Measurements from ENCODE around the gene CDRT15.
"Not testable (repeated sequence)": the region's sequence is repeated elsewhere in the genome, so short reads cannot be mapped to it uniquely, and the experiment has no call there.

Gene CDRT15

DNA sequence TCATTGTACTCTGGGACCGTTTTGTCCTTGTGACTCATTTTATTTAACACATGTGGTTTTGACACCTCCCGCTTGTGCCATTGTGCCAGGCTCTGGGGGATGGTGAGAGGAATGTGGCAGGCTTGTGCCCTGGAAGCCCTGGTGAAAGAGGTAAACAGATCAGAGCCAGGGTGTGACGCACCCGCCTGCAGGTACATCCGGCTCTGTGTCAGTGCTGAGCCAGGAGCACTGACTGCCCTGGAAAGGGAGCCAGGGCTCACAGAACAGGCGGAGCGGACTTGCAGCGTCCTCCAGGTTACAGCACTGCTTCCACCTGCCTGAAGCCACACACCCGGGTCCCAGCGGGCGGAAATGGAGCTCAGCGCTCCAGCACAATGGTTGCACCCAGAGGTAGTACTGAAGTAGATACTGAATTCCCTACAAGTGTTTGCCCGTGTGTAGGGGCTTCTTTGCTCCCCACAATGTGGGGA, 30.6 kb downstream of the CDRT15 start:
- FAIRE-seq: no peak

DNA sequence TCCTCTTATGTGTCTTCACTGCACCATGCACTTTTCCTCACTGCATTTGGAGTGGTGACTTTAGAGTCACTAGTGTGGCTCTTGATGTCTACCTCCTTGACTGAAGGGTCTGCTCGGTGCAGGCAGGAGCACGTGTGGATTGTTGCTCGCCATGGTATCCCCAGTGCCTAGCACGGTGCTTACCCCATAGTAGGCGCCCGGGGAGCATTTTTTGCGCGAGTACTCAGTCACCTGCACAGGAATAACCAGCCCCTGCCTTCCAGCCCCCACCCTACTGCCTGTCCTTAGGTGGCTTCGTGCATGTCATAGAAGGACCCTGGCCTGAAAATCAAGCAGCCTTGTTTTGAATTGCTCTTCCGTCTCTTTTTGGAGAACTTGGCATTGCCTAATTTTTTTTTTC, 31.3 kb downstream of the CDRT15 start:
- no peak for FAIRE-seq

DNA sequence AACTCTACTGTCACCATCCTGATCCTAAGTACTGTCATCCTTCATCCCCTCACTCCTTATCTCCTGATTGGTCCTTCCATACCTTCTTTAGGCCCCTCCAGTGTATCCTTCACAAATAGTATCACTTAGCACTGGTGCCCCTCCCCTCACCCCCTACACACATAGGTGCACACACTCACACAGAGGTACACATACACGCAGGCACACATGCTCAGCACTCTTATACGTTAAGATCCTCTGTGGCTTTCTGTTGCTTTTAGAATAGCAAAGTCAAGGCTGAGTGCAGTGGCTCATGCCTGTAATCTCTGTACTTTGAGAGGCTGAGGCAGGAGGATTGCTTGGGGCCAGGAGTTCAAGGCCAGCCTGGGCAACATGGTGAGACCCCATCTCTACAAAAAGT, 32.1 kb downstream of the CDRT15 start:
- no peak for FAIRE-seq

DNA sequence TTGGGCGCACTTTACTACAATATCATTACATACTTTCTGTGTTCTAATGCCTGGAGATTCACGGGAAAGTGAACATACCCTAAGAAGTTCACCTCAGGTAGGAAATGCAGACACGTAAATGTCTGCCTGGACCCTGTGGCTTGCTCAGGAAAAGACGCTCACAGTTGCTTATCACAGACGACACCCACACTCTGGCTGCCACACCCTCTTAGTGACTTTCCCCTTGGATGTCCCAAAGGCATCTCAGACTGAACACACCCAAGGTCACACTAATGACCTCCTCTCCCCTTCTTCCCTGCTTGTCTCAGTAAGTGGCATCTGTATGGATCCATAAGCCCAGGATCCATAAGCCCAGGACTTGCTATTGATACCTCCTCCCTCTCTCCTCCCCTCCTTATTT, 32.6 kb downstream of the CDRT15 start:
- no peak for FAIRE-seq

DNA sequence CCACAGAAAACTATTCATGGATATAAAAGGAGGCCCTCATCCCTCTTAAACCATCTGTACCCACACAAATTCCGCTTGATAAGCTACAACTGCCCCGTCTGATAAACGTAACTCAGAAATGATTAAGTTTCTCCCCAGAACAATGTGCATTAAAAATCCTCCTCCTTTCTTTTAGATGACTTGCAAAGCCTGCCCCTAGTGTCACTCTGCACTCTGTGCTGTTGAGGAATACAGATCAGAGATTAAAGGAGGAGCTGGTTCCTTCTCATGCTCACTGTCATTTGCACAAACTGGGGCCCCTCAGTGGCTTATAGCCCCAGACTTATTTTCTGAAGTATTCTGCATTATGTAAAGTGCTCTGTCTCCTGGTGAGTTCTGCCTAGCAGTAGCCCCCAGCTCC, 33.3 kb downstream of the CDRT15 start:
- FAIRE-seq: no peak

DNA sequence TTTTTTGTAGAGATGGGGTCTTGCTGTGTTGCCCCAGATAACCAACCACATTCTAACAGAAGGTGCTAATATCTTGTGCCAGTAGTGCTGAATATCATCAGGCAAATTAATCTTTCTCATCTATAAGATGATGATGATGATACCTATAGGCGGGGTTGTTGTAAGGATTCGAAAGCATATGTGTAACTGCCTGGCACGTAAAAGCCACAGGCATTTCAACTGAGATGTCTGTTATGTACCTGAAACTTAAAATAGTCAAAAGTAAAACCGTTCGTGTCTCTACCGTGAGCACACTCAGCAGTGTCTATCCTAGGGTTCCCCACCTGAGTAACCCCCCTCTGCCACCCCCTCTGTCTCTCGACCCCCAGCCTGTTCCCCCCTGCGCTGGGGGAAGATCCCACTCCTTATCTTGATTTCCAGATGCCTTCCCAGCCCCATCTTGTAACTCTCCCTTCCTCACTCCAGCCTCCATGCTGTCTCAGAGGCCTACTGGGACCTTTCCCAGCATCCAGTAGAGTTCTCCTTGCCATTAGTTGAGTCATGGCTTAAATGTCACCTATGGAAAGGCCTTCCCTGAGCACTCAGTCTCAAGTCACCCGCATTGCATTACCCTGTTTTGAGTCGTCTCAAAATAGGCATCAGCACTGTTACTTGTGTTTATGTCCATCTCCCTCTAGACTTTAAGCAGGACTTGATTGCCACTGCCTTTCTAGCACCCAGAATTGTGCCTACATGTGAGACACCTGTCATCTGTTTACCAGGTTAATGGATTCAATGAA, 34.1 kb downstream of the CDRT15 start:
- no peak for FAIRE-seq

DNA sequence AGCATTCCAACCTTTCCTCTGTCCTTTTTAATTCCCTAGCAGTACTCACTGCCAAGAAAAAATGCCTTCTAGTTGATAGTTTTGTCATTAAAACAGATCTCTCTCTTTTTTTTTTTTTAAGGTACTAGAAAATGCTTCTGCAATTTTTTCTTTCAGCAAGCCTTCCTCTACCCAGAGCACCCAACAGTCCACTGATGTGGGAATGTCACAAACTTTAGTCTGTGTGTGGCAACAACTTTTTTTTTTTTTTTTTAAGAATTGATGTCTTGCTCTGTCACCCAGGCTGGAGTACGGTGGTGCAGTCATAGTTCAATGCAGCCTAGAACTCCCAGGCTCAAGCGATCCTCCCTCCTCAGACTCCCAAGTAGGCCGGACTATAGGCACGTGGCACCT, 34.7 kb downstream of the CDRT15 start:
- FAIRE-seq: no peak

DNA sequence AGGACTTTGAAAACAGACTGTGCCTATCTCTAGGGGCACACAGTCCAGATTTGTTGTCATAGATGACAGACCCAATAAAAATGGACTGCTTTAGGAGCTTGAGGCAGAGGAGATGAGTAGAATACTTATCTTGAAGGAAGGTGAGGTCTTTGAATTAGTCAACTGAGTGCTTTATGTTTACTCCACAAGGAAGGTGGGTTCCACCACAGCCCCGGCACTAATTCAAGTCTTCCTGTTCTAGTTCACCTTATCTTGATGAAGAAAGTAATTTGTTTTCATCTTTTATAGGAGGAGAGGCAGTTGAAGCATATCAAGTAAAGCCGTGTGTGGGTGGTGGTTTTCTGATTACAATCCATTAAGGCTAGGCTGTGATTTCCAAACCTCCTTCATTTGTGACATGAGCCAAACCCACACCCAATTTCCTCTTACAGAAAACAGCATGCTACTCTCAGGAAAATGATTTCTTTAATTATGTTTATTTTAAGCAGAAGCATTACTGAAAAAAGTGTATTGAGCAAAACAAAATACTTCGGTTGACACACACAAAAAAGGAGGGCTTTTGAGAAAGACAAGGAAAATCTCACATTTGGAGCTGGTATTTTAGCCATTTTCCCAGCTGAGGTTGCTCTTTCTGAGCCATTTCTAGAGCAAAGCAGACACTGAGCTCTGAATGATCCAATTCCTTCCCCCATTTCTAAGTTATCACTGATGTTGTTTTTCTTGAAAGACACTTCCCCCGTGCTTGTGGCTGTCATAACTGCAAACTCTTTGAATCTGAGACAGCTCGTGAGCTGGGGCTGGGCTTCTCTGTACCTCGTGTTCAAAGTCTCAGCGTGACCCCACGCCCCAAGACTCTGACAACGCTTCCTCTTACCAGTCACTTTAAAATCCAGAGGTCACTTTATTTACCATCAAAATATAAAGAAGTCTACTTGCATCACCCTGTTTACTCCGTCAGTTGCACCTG, 35.4 kb downstream of the CDRT15 start:
- FAIRE-seq: no peak

DNA sequence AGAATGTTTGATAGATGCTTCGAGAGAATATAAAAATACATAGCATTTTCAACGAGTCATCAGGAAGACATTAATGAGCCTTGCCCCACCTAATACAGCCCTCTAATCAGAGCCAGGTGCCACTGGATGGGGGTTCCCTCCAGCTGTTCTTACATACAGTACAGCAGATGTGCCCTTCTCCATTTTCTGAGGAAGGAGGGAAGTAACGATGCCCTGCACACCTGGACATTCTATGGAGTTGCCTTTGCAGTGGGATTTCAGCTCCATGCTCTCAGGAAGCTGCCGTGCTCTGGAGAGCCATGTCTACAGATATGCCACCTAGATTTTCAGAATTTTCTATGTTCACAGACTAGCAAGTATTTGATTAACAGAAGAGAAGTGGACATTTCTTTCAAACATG, 36.3 kb downstream of the CDRT15 start:
- FAIRE-seq: no peak

DNA sequence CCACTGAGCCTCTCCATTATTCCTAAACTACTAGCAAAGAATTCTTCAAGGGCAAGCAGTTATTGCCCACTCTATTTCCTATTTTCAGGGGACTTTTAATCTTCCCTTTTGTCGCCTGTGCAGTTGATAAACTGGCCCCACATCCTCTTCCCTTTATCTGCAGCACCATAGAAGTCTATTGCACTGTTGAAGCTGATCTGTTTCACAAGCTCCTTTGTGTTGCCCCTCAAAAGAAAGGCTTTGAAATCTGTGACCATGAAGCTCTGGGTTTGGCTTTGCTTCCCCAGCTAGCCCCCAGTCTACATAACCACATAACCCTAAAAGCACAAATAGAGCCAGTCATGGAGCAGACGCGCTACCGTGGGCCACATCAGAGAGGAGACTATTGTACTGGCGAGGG, 37.1 kb downstream of the CDRT15 start:
- FAIRE-seq: no peak

DNA sequence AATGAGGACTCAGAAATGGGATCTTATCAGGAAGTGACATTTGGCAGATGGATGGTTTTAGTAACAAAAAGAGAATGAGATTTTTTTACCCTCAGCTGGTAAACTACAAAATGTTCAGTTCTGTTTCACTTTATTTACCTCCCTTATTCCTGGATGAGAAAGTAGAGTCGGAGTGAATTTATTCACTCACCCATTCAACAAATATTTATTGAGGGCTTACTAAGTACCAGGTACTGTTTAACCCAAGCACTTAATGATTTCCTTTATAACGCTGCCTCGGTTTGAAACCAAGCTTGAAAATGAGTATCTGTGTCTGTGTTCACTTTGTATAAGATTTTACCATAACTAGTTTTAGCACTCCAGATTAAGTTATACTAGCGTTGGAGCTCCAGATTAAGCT, 38.1 kb downstream of the CDRT15 start:
- FAIRE-seq: no peak

DNA sequence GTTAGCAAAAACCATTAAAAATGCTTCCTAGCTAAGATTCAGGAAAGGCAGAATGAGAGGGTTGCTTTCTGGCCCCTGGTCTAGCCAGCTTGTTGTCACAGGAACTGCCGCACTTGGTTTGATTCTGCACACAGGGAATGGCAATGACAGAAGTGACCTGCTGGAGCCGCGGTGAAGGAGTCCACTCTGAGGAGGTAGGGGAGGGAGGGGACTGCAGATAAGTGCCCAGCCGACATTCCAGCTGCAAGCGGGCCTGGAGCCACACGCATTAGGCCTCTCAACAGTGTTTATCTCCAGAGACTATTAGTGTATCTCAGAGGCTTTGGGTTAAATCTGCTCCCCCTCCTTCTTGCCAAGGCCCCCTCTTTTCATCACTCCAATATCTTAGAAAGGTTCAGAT, 38.6 kb downstream of the CDRT15 start:
- FAIRE-seq: no peak

DNA sequence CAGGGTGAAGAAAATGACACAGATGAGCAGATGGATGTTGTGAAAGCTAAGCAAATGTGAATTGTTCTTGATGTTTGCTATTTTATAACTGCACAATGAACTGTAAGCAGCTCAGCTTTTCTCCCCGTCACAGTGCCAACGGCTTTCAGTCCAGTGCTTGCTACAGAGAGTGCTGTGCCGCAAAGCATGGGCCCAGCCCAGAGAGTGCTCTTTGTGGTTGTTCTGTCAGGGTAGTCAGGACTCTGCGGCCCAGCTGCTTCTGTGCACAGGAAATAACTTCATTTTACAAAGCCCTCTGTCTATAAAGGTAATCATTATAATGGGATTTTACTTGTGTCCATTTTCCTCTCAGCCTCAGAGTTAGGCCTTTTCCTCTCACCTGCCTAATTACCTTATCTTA, 39.1 kb downstream of the CDRT15 start:
- no peak for FAIRE-seq

DNA sequence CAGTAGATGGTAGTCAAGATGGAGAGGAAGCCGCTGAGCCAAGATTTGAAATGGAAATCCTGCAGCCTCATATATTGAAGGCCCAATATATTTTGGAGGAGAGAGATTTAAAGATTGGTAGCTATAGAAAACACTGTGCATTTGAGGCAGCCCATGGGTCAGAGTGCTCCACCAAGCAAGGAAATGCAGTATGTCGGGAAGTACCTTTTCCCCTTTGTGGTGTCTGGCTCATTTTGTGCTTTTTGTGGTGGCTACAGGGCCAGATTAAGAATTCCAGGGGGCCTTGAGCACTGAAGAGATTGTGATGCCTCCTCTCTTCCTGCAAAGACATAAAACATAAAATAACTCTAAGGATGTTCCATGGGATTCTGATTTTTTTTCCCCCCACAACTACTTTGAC, 39.6 kb downstream of the CDRT15 start:
- no peak for FAIRE-seq

DNA sequence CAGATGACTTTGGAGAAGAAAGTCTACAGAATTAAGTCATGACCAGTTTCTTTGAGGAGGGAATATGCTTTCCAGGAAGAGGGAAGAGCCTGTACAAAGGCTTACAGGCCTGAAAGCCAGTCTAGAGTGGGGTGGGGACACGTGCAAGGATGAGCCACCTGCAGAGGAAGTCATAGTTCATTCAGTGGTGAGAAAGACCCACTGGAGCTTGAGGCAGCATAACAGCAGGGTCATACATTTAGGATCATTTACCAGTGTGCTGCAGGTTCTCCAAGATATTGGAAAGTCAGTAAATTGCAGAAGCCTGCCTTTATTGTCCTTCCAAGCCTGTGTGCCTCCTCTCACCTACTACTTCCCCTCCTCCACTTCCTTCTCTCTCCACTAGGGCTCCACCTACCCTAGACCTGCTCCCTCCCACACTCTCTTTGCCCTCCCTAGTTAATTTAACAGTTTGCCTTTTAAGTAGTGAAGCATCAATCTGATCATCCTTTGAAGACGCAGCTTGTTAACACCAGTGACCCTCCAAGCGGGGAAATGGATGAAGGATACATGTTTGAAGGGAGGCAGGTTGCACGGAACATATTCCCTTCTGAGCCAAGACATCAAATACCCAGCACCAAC, 40.2 kb downstream of the CDRT15 start:
- no peak for FAIRE-seq

DNA sequence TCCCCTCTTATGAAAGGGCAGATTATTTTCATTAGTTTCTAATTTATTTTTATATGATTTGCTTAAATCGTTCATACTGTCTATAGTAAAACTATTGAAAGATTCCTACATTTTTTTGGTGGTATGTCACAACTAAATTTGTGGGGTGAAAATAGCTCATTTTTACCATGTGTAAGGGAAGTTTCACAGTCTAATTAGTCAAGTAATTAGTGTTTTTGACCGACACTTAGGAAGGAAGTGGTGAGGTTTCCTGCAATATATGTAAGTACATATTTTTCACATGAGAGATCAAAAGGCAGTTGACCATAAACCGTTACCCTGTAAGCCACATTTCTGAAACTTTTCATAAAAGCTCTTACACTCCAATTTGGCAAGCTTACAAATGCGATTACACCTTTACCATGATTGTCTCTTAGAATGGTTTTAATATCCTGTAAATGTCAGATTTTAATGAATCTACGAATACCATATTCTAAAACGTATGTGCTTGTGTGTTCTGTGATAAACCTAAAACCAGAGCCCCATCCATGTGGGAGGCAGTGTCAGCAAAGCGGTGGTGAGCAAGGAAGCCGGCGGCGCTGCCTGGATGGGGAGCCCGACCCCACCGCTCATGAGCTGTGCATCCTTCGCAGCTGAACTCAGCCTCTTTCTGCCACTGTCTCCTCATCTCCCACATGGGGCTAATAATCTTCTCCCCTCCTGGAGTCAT, 43.9 kb downstream of the CDRT15 start:
- not testable (repeated sequence) for FAIRE-seq

DNA sequence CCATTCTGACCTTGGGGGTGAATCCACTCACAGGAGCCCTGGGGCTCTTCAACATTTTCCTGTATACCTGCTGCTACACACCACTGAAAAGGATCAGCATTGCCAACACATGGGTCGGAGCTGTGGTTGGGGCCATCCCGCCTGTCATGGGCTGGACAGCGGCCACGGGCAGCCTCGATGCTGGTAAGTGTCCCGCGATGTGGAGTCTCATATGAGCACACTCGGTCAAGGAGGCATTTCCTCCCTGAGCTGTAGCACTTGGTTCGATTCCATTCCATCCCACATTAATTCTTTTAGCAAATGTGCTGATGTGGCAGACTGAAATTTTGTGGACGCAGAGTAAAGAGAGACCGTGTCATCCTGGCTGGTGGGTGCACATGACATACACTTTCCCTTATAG, 44.6 kb downstream of the CDRT15 start:
- FAIRE-seq: not testable (repeated sequence)

DNA sequence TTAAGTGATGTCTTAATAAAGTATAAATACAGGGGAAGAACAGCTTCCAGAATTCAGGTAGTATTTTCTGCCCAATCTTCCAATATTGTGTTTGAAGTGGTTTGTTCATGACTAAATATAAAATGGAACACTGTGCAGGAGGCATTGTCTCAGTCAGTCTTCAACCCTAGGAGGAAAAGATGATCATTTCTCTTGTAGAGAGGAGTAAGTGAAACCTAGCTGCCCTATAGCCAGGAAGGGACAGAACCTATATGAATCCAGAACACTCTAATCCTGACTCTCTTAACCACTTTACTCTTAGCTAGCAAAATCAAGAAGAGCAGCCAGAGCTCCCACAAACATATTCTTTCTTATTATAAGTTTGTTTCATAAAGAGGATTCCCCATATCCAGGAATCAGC, 45.2 kb downstream of the CDRT15 start:
- not testable (repeated sequence) for FAIRE-seq

DNA sequence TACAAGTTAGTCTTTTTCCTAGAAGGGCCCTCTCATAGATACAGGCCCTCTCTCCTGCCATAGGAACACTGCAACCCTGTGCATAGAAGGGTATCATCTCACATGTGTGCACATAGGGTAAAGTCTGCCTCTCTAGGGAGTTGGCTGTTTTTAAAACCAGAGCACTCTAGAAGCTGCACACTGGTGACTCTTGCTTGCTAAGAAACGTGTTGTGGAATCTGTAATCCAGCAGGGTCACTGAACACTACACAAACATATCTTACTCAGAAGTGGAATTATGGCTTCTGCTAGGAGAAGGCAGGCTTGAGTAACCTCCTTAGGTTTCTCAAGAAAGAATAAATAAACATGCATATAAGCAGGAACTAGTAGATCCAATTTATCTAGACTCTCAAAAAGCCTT, 45.9 kb downstream of the CDRT15 start:
- not testable (repeated sequence) for FAIRE-seq

DNA sequence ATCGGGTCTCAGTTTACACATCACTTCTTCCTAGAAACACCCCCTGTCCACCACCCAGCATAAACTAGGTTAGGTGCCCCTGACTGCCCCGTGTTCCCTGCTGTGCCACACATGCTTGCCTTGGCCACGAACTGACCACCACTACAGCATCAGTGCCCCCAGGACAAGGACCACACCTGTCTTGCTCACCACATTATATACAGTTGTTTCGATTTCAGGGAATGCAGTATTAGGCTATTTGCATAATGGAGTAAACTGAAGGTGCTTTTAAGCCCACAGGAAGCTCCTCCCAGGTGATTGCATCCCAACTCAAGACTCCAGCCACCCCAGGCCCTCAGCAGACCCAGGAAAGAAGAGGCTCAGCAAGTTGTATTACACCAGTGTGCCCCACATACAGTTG, 50.2 kb downstream of the CDRT15 start:
- FAIRE-seq: not testable (repeated sequence)

Data from A204.1 (cell line).